K562 (cell line): ENCODE measurements around the gene ARID4B. TPM values are rescaled to one million over a fixed set of nuclear protein-coding genes. Genes with fewer than 3 reads are reported as not detected.

ENCODE experiments used
- ARID2 ChIP-seq: fragments of 450-650 bp; IDR thresholded peaks from 2 replicates; pipeline ENCODE4 v1.6.1; 2017; ENCODE audit warnings: antibody characterized with exemption, mild to moderate bottlenecking
- BRCA1 ChIP-seq, 2 experiments: fragments of 450-650 bp in 1 of 2; sonication (generic) in 1 of 2; formaldehyde crosslinking in 1 of 2; IDR thresholded peaks; 2 replicates each; pipeline versions ENCODE4 v1.5.0 to v1.6.1; 2017 to 2020; ENCODE audit warnings: mild to moderate bottlenecking in 1 of 2, missing genetic modification reagents in 1 of 2
- CBFA2T2 ChIP-seq: fragments of 450-650 bp; conservative IDR thresholded peaks from 2 replicates; pipeline ENCODE4 v1.6.1; 2017; ENCODE audit warnings: mild to moderate bottlenecking
- CHAMP1 ChIP-seq: fragments of 450-650 bp; IDR thresholded peaks from 2 replicates; pipeline ENCODE4 v1.6.1; 2016; ENCODE audit warnings: mild to moderate bottlenecking
- MTA2 ChIP-seq: fragments of 450-650 bp; IDR thresholded peaks from 2 replicates; pipeline ENCODE4 v1.6.1; 2016; ENCODE audit warnings: low read depth
- PATZ1 ChIP-seq: fragments of 250-450 bp; sonication (Bioruptor Pico); IDR thresholded peaks from 2 replicates; pipeline ENCODE4 v1.5.0; 2020; ENCODE audit warnings: mild to moderate bottlenecking, borderline replicate concordance
- SAP30 ChIP-seq: fragments of 200-600 bp; sonication (generic); IDR thresholded peaks from 2 replicates; pipeline ENCODE4 v1.6.1; 2012; ENCODE audit warnings: borderline replicate concordance, low read depth, mild to moderate bottlenecking, moderate library complexity, low read length, control low read depth, inconsistent platforms; ENCODE audit not compliant: insufficient read depth, poor library complexity, severe bottlenecking
- TEAD4 ChIP-seq, 2 experiments: sonication (generic) in 1 of 2; formaldehyde crosslinking in 1 of 2; IDR thresholded peaks; 2 replicates each; pipeline versions ENCODE4 v1.6.1 to v1.8.0; 2012 to 2022; ENCODE audit warnings: borderline replicate concordance in 1 of 2, inconsistent platforms in 1 of 2, low read length in 1 of 2, mild to moderate bottlenecking in 1 of 2, missing genetic modification reagents in 1 of 2
- ZNF76 ChIP-seq: fragments of 250-450 bp; sonication (Bioruptor Pico); IDR thresholded peaks from 2 replicates; pipeline ENCODE4 v1.4.0; 2020; ENCODE audit warnings: mild to moderate bottlenecking, moderate library complexity, borderline replicate concordance
- polyA plus RNA-seq, 8 experiments: library from polyadenylated mRNA; depleted of rRNA in 4 of 8; stranded (reverse) in 5 of 8; unstranded in 3 of 8; fragments of >200 nt; fragmentation: Nextera tagmentation in 2 of 8; fragmentation: Illumina TruSeq in 1 of 8; extraction: Ambion mirVana in 2 of 8; extraction: Trizol in 1 of 8; gene quantifications; 2 replicates each; pipeline versions ENCODE4 v1.2.1 to v1.2.3, GENCODE V29; 2011 to 2014; ENCODE audit warnings: inconsistent platforms in 1 of 8, missing spikeins in 1 of 8
- total RNA-seq, 7 experiments: library from RNA; depleted of rRNA in 6 of 7; stranded (reverse); fragments of >200 nt in 6 of 7; fragmentation: Illumina TruSeq in 2 of 7; extraction: Trizol in 2 of 7; gene quantifications; 2 replicates each; pipeline versions ENCODE4 v1.2.1 to v1.2.3, GENCODE V29; 2011 to 2021; ENCODE audit warnings: low replicate concordance in 1 of 7

The ARID4B gene
- total and polyA plus RNA-seq, 9 of the 15 experiments (the other 6 are each of a cell fraction or from before 2014, with no cell fraction given), result 8.4 to 38.9 (median 18.5) TPM

- TF ChIP-seq TEAD4 (IDR thresholded peaks at IDR 0.05; ENCODE audit: low read length) (peak; percentile 49; the same call in 1 of the 2 replicates), TEAD4 (CRISPR knock-in tag; IDR thresholded peaks at IDR 0.05; ENCODE audit: borderline replicate concordance) (no peak), ZNF76 (no peak), PATZ1 (CRISPR knock-in tag) (no peak), SAP30 (no peak), CHAMP1 (peak; percentile 55; the same call in 1 of the 2 replicates), ARID2 (peak; percentile 59; the same call in 1 of the 2 replicates), CBFA2T2 (no peak), BRCA1 (IDR thresholded peaks at IDR 0.05) (no peak), BRCA1 (CRISPR knock-in tag; IDR thresholded peaks at IDR 0.05) (no peak), MTA2 (no peak)
Measured at GRCh38 chr1:235253219-235253962, 74.6 kb downstream of the ARID4B start (continued).
